ENCODE measurements around the gene FBXO2.

The FBXO2 gene

GRCh38 chr1:11634365-11635192, 19.6 kb downstream of the FBXO2 start:
- H3K4me3 ChIP-seq (ENCODE audit: low read depth, low read length), result no peak overlapping the region
- no peak for TF ChIP-seq CTCF (IDR thresholded peaks at IDR 0.05; ENCODE audit: control insufficient read depth, extremely low read depth, insufficient read depth)
- DNase-seq (ENCODE audit: low read depth), result no peak

DNA sequence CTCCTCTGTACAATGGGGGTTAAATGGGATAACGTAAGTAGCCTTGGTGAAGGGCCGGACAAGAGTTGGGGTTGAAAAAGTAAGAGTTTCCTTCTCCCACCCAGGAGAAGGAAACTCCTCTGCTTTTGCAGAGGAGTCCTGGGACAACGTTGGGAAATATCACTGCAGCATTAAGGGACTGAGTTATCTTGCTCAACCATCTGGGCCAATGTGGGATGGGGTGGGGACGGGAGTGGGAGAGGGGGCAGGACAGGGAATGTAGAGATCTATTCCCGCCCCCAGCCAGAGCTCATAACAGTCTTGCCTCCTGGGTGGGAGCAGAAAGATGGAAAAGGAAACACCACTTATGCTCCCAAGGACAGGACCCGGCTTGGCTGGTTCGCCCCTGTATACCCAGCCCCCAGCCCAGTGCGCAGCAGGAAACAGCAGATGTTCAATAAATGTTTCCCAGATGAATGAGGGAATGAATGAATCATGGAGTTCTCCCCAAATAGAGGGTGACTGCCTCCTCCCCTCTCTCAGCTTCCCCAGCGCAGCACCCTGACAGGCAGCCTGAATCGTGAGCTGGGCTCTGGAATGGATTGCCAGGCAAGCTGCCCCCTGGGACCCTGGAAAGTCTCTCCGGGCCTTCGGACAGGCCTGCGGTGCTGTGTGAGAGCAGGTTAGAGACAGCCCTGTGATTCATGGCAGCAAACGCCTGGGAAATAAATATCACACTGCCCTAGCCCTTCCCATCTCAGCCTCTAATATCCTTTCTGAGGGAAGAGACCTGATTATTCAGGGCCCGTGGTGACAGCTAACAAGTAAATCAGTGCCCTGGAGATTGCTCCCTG, 24.8 kb downstream of the FBXO2 start:
- no peak for DNase-seq (ENCODE audit: low read depth)
- TF ChIP-seq CTCF (IDR thresholded peaks at IDR 0.05; ENCODE audit: control insufficient read depth, extremely low read depth, insufficient read depth), result no peak
- H3K4me3 ChIP-seq (ENCODE audit: low read depth, low read length), result no peak overlapping the region

- DNase-seq (ENCODE audit: low read depth), result no peak
- H3K4me3 ChIP-seq (ENCODE audit: low read depth, low read length), result no peak overlapping the region
- TF ChIP-seq CTCF (IDR thresholded peaks at IDR 0.05; ENCODE audit: control insufficient read depth, extremely low read depth, insufficient read depth), result no peak
Observed at GRCh38 chr1:11628767-11629166, 25.5 kb downstream of the FBXO2 start.

GRCh38 chr1:11626551-11626950, 27.7 kb downstream of the FBXO2 start:
- no peak for TF ChIP-seq CTCF (IDR thresholded peaks at IDR 0.05; ENCODE audit: control insufficient read depth, extremely low read depth, insufficient read depth)
- DNase-seq (ENCODE audit: low read depth), result no peak

GRCh38 chr1:11623702-11624101, 30.5 kb downstream of the FBXO2 start:
- DNase-seq (ENCODE audit: low read depth), result no peak
- TF ChIP-seq CTCF (IDR thresholded peaks at IDR 0.05; ENCODE audit: control insufficient read depth, extremely low read depth, insufficient read depth), result no peak
- no peak overlapping the region for H3K4me3 ChIP-seq (ENCODE audit: low read depth, low read length)

More at GRCh38 chr1:11626551-11626950, 27.7 kb downstream of the FBXO2 start:
- no peak overlapping the region for H3K4me3 ChIP-seq (ENCODE audit: low read depth, low read length)

- TF ChIP-seq CTCF (IDR thresholded peaks at IDR 0.05; ENCODE audit: control insufficient read depth, extremely low read depth, insufficient read depth), result no peak
- no peak overlapping the region for H3K4me3 ChIP-seq (ENCODE audit: low read depth, low read length)
- no peak for DNase-seq (ENCODE audit: low read depth)
Observed at GRCh38 chr1:11622398-11622797, 31.8 kb downstream of the FBXO2 start.

Data from LNCaP clone FGC (cell line).